ENCODE data around the gene ATXN10. TPM values are rescaled to one million over a fixed set of nuclear protein-coding genes. Genes with fewer than 3 reads are reported as not detected.

ATXN10 gene
- total and polyA plus RNA-seq, 2 of the 13 experiments (the other 11 are each of a cell fraction or from before 2014, with no cell fraction given) = 60.1 to 194 TPM

GRCh38 chr22:45830531-45831245 is 159.1 kb downstream of the ATXN10 start:
- Histone ChIP-seq H3K9ac (ENCODE audit: insufficient read depth, low read depth, low read length) (no peak overlapping the region), H3K9me3 (ENCODE audit: low read length) (no peaks in the 10 kb centered on the region), H3K27ac (ENCODE audit: extremely low read length, insufficient read depth, low read length) (no peak overlapping the region), H3K4me1 (ENCODE audit: insufficient read depth, low read length) (peaks cover 4% of the 10 kb centered on the region), H2AFZ (ENCODE audit: low read length) (no peak overlapping the region), H3K4me3 (replicated peaks in 1 of 3; ENCODE audit: insufficient read depth in 1 of 3, low read depth in 2 of 3, low read length in 3 of 3) (no peak overlapping the region), H3K36me3 (replicated peaks in 1 of 2; ENCODE audit: control insufficient read depth in 1 of 2, insufficient read depth in 2 of 2, low read length in 2 of 2) (peaks cover 6 to 15% of the 10 kb centered on the region in 2 experiments; a peak in 3 of 5 replicates), H3K4me2 (ENCODE audit: low read depth, low read length) (no peak overlapping the region), H3K27me3 (ENCODE audit: control insufficient read depth in 1 of 2, insufficient read depth in 2 of 2, low read length in 2 of 2) (no peaks in the 10 kb centered on the region), H3K79me2 (ENCODE audit: insufficient read depth, low read length) (no peaks in the 10 kb centered on the region), H4K20me1 (ENCODE audit: insufficient read depth, low read length) (no peaks in the 10 kb centered on the region)
- ATAC-seq = no peak
- ChIA-PET CTCF (ENCODE audit: low intra/inter-chr PET ratio, low total read pairs) (no interaction called here), POLR2A (no interaction called here)
- FAIRE-seq = no peak
- in situ Hi-C loops (cut with HindIII; ENCODE audit: extremely low pct_ligation_motif_present, low pct_unique_long_range_greater_than_20kb) (no loop called here), intact Hi-C loops (cut with micrococcal nuclease; ENCODE audit: unreplicated experiment) (no loop called here)
- TF ChIP-seq MAFK (conservative IDR thresholded peaks at IDR 0.05 in 1 of 2, IDR thresholded peaks at IDR 0.05 in 1 of 2; ENCODE audit: low read length in 2 of 2) (peak; percentile 12 to 40; a peak in 3 of 4 replicates), REST (IDR thresholded peaks at IDR 0.05; ENCODE audit: borderline replicate concordance in 1 of 2, low read depth in 1 of 2, low read length in 2 of 2) (no peak), MAFF (IDR thresholded peaks at IDR 0.05; ENCODE audit: low read depth, low read length) (peak; percentile 43)
- DNase-seq (ENCODE audit: low spot score) = no peak
- BruUV-seq (replicated peaks) = no TSS peak
- 95% methylated on average over 3 of the region's 3 CpGs for WGBS (ENCODE audit: low lambda C conversion rate)

All from HepG2 (cell line).